GM12892 (cell line): Measurements from ENCODE around the gene WWC1.

Experiments used
- POLR2A ChIP-seq: IDR thresholded peaks from 2 replicates; pipeline ENCODE4 v1.6.1; 2011; ENCODE audit warnings: low read depth, low read length, control low read depth
- POLR2AphosphoS5 ChIP-seq: IDR thresholded peaks from 2 replicates; pipeline ENCODE4 v1.6.1; 2011; ENCODE audit warnings: low read depth, low read length, control low read depth

- no peak for TF ChIP-seq POLR2A
- no peak for TF ChIP-seq POLR2AphosphoS5
These were observed 182.9 kb downstream of the WWC1 start for GRCh38 chr5:168474319-168474718.
